Measurements from ENCODE around the gene PREP. TPM values are rescaled to one million over a fixed set of nuclear protein-coding genes. Genes with fewer than 3 reads are reported as not detected.

The PREP gene
- total and polyA plus RNA-seq, 2 of the 8 experiments (the other 6 are each of a cell fraction or from before 2014, with no cell fraction given): 26.8 to 70.0 TPM

DNA sequence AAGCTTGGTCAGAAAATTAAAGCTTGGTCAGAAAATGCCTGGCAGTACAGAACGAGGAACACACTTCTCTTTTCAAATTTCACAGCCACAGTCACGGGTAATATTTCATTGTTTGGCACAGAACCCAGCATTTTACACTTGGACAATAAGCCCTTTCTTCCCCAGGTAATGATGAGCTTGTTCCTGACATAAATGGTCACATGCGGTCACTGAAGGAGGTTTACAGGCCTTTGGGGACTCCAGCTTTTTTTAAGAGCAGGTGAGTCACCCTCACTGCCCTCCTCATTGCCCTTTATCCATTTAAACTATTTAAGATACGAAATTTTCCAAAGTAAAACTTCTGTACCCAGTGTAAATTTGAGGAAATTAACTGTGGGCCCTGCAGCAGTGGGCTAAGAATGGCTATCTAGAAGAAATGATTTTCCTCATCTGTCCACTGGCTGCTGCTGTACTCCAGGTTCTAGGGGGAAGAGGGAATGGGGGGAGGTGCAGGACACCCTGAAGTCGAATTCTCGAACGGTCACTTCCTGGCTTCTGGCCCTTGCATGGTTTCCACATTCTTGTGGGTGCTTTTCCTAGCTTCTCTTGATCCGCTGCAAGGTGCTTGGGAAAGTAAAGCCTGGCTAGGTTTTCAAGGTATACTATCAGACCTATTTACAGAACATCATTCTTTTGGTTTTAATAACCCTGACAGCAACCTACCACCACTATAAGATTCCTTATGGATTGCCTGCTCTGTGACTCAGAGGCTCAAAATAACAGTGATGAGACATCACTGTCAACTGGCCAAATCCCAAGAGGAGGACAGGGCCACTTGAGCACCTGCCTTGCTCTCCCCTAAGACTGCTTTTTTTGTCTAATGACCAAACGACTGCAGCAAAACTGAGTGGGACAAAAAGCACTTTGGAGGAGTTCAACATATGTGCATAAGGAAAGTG lies 75.8 kb downstream of the PREP start (continued):
- TF ChIP-seq, protein P1, sequence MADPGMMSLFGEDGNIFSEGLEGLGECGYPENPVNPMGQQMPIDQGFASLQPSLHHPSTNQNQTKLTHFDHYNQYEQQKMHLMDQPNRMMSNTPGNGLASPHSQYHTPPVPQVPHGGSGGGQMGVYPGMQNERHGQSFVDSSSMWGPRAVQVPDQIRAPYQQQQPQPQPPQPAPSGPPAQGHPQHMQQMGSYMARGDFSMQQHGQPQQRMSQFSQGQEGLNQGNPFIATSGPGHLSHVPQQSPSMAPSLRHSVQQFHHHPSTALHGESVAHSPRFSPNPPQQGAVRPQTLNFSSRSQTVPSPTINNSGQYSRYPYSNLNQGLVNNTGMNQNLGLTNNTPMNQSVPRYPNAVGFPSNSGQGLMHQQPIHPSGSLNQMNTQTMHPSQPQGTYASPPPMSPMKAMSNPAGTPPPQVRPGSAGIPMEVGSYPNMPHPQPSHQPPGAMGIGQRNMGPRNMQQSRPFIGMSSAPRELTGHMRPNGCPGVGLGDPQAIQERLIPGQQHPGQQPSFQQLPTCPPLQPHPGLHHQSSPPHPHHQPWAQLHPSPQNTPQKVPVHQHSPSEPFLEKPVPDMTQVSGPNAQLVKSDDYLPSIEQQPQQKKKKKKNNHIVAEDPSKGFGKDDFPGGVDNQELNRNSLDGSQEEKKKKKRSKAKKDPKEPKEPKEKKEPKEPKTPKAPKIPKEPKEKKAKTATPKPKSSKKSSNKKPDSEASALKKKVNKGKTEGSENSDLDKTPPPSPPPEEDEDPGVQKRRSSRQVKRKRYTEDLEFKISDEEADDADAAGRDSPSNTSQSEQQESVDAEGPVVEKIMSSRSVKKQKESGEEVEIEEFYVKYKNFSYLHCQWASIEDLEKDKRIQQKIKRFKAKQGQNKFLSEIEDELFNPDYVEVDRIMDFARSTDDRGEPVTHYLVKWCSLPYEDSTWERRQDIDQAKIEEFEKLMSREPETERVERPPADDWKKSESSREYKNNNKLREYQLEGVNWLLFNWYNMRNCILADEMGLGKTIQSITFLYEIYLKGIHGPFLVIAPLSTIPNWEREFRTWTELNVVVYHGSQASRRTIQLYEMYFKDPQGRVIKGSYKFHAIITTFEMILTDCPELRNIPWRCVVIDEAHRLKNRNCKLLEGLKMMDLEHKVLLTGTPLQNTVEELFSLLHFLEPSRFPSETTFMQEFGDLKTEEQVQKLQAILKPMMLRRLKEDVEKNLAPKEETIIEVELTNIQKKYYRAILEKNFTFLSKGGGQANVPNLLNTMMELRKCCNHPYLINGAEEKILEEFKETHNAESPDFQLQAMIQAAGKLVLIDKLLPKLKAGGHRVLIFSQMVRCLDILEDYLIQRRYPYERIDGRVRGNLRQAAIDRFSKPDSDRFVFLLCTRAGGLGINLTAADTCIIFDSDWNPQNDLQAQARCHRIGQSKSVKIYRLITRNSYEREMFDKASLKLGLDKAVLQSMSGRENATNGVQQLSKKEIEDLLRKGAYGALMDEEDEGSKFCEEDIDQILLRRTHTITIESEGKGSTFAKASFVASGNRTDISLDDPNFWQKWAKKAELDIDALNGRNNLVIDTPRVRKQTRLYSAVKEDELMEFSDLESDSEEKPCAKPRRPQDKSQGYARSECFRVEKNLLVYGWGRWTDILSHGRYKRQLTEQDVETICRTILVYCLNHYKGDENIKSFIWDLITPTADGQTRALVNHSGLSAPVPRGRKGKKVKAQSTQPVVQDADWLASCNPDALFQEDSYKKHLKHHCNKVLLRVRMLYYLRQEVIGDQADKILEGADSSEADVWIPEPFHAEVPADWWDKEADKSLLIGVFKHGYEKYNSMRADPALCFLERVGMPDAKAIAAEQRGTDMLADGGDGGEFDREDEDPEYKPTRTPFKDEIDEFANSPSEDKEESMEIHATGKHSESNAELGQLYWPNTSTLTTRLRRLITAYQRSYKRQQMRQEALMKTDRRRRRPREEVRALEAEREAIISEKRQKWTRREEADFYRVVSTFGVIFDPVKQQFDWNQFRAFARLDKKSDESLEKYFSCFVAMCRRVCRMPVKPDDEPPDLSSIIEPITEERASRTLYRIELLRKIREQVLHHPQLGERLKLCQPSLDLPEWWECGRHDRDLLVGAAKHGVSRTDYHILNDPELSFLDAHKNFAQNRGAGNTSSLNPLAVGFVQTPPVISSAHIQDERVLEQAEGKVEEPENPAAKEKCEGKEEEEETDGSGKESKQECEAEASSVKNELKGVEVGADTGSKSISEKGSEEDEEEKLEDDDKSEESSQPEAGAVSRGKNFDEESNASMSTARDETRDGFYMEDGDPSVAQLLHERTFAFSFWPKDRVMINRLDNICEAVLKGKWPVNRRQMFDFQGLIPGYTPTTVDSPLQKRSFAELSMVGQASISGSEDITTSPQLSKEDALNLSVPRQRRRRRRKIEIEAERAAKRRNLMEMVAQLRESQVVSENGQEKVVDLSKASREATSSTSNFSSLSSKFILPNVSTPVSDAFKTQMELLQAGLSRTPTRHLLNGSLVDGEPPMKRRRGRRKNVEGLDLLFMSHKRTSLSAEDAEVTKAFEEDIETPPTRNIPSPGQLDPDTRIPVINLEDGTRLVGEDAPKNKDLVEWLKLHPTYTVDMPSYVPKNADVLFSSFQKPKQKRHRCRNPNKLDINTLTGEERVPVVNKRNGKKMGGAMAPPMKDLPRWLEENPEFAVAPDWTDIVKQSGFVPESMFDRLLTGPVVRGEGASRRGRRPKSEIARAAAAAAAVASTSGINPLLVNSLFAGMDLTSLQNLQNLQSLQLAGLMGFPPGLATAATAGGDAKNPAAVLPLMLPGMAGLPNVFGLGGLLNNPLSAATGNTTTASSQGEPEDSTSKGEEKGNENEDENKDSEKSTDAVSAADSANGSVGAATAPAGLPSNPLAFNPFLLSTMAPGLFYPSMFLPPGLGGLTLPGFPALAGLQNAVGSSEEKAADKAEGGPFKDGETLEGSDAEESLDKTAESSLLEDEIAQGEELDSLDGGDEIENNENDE (IDR thresholded peaks at IDR 0.05; ENCODE audit: insufficient replicate concordance, low read length): no peak
- TF ChIP-seq ASH2L (IDR thresholded peaks at IDR 0.05; ENCODE audit: low read length) (no peak), ZNF274 (IDR thresholded peaks at IDR 0.05; ENCODE audit: borderline replicate concordance, extremely low read depth, low read length) (no peak), TEAD4 (IDR thresholded peaks at IDR 0.05; ENCODE audit: low read depth, low read length) (no peak), CEBPB (IDR thresholded peaks at IDR 0.05; ENCODE audit: low read depth, low read length) (no peak), SIX5 (IDR thresholded peaks at IDR 0.05; ENCODE audit: low read depth, low read length) (no peak), EZH2 (IDR thresholded peaks at IDR 0.05; ENCODE audit: low read depth, low read length, severe bottlenecking) (no peak), CHD2 (IDR thresholded peaks at IDR 0.05; ENCODE audit: low read length) (no peak), EGR1 (IDR thresholded peaks at IDR 0.05; ENCODE audit: borderline replicate concordance, low read depth, low read length) (no peak)

All from H1 (cell line).